ENCODE results near the gene CATSPER4. TPM values are rescaled to one million over a fixed set of nuclear protein-coding genes. Genes with fewer than 3 reads are reported as not detected.

The CATSPER4 gene
- total RNA-seq, 3 donors from 2014 or later (not counting 1 experiment from before 2014, with no cell fraction given) = not detected

DNA sequence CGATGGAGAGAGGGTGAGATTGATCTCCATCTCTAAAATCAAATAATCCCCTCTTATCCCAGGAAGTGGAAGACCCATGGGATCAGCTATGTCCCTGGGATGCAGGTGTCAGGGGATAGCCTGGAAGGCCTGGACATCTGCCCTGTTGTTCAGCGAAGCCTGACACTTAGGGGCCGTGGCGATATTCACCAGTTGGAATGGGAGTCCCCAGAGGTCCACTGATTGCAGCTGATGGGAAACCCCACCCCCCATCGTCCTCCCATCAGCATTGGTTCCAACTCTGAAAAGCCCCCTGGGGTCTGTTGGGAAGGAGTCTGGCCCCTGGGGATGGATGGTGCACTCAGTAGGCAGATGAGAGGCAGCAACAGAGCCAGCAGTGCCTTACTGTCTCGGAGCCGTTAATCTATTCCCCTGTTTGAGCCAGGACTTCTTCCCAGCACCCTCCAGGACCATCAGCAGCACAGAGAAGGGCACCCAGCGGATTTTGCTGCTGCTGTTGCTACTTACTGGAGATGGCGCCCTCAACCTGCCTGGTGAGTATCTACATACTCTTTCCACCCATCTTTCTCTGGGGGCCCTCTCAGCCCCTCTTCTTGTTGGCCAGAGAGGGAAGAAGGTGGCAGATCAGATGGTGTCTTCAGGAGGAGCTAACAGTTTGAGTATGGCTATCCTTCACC is 13.4 kb downstream of the CATSPER4 start:
- 92% methylated on average over 6 of the region's 9 CpGs for WGBS (ENCODE audit: insufficient coverage)
- Mint-ChIP-seq H3K4me3 (no peak overlapping the region), H3K27me3 (ENCODE audit: low read depth in 2 of 2) (peaks cover 0 to 7% of the 10 kb centered on the region in 2 donors), H3K9me3 (no peaks in the 10 kb centered on the region), H3K36me3 (no peaks in the 10 kb centered on the region), H3K27ac (no peak overlapping the region), H3K4me1 (peaks cover 6 to 8% of the 10 kb centered on the region in 2 donors)
- TF ChIP-seq, protein P1, sequence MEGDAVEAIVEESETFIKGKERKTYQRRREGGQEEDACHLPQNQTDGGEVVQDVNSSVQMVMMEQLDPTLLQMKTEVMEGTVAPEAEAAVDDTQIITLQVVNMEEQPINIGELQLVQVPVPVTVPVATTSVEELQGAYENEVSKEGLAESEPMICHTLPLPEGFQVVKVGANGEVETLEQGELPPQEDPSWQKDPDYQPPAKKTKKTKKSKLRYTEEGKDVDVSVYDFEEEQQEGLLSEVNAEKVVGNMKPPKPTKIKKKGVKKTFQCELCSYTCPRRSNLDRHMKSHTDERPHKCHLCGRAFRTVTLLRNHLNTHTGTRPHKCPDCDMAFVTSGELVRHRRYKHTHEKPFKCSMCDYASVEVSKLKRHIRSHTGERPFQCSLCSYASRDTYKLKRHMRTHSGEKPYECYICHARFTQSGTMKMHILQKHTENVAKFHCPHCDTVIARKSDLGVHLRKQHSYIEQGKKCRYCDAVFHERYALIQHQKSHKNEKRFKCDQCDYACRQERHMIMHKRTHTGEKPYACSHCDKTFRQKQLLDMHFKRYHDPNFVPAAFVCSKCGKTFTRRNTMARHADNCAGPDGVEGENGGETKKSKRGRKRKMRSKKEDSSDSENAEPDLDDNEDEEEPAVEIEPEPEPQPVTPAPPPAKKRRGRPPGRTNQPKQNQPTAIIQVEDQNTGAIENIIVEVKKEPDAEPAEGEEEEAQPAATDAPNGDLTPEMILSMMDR (IDR thresholded peaks at IDR 0.05) = no peak
- no peak overlapping the region for H3K4me3 ChIP-seq (ENCODE audit: low read length)
- intact Hi-C loops (cut with micrococcal nuclease) = no loop called here
- ATAC-seq (no peak), DNase-seq (no peak)
- peaks cover 8% of the 10 kb centered on the region for H3K4me1 ChIP-seq (ENCODE audit: control insufficient read depth, insufficient read depth, low read length)
- no peaks in the 10 kb centered on the region for H3K27me3 ChIP-seq (ENCODE audit: control insufficient read depth, insufficient read depth, low read length)
- no peaks in the 10 kb centered on the region for H3K36me3 ChIP-seq (ENCODE audit: control insufficient read depth, insufficient read depth, low read length)
- no peak overlapping the region for H3K27ac ChIP-seq (ENCODE audit: low read length)
- H3K9me3 ChIP-seq (ENCODE audit: control insufficient read depth, insufficient read depth, low read length) = no peaks in the 10 kb centered on the region

DNA sequence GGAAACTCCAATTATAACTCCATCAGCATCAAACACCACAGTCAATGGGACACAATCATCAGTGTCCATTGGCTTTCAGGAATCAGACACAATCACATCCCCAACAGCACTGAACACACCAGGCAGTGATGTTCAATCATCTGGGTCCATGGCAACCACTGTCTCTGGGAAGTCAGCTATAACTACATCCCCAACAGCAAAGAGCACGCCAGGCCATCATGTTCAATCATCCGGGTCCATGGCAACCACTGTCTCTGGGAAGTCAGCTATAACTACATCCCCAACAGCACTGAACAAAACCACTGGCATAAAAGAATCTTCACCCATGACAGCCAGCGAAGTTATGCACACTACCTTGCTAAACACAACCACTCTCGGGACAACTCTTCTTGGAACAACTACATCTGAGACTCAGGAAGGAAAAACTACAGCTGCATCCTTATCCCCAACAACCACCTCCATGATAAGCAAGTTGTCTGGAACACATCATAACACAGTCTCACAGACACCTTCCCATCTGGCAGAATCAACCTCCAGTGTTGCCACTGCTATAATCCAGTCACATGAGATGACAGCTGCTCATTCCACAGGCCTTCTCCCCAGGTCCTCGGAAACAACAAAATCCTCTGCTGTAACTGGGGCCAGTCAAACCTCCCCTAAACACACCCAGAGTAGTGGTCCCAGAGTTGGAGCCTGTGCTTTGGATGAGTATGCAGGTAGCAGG is 19.9 kb downstream of the CATSPER4 start:
- intact Hi-C loops (cut with micrococcal nuclease) = no loop called here
- no peak overlapping the region for H3K4me3 ChIP-seq (ENCODE audit: low read length)
- no peaks in the 10 kb centered on the region for H3K36me3 ChIP-seq (ENCODE audit: control insufficient read depth, insufficient read depth, low read length)
- no peak for DNase-seq
- Mint-ChIP-seq H3K9me3 (no peaks in the 10 kb centered on the region), H3K27me3 (ENCODE audit: low read depth in 2 of 2) (peaks cover 7 to 13% of the 10 kb centered on the region in 2 donors), H3K4me3 (no peak overlapping the region), H3K27ac (no peak overlapping the region), H3K4me1 (no peaks in the 10 kb centered on the region), H3K36me3 (no peaks in the 10 kb centered on the region)
- no peaks in the 10 kb centered on the region for H3K4me1 ChIP-seq (ENCODE audit: control insufficient read depth, insufficient read depth, low read length)
- no peaks in the 10 kb centered on the region for H3K9me3 ChIP-seq (ENCODE audit: control insufficient read depth, insufficient read depth, low read length)
- TF ChIP-seq, protein P1 (IDR thresholded peaks at IDR 0.05) = no peak
- H3K27me3 ChIP-seq (ENCODE audit: control insufficient read depth, insufficient read depth, low read length) = no peaks in the 10 kb centered on the region
- WGBS (ENCODE audit: insufficient coverage) = 85% methylated on average over 4 of the region's 5 CpGs
- no peak overlapping the region for H3K27ac ChIP-seq (ENCODE audit: low read length)
- no peak for ATAC-seq

DNA sequence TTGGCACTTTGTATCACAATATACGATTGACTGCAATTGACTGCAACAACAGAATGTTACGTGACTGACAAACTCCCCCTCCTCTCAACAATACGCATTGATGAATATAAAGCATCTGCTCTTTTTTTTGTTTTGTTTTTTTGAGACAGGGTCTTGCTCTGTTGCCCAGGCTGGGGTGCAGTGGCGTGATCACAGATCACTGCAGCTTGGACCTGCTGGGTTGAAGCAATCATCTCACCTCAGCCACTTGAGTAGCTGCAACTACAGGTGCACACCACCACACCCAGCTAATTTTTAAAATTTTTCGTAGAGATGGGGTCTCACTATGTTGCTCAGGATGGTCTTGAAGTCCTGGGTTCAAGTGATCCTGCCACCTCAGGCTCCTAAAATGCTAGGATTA is 22.3 kb downstream of the CATSPER4 start:
- Mint-ChIP-seq H3K27ac (no peak overlapping the region), H3K36me3 (no peaks in the 10 kb centered on the region), H3K4me3 (no peak overlapping the region), H3K27me3 (ENCODE audit: low read depth in 2 of 2) (peaks cover 7 to 13% of the 10 kb centered on the region in 2 donors), H3K9me3 (no peaks in the 10 kb centered on the region), H3K4me1 (no peaks in the 10 kb centered on the region)
- DNase-seq (no peak), ATAC-seq (no peak)
- Histone ChIP-seq H3K27ac (ENCODE audit: low read length) (no peak overlapping the region), H3K4me1 (ENCODE audit: control insufficient read depth, insufficient read depth, low read length) (no peaks in the 10 kb centered on the region), H3K9me3 (ENCODE audit: control insufficient read depth, insufficient read depth, low read length) (no peaks in the 10 kb centered on the region), H3K27me3 (ENCODE audit: control insufficient read depth, insufficient read depth, low read length) (no peaks in the 10 kb centered on the region), H3K4me3 (ENCODE audit: low read length) (no peak overlapping the region), H3K36me3 (ENCODE audit: control insufficient read depth, insufficient read depth, low read length) (no peaks in the 10 kb centered on the region)
- intact Hi-C loops (cut with micrococcal nuclease) = no loop called here
- TF ChIP-seq, protein P1 (IDR thresholded peaks at IDR 0.05) = no peak
- WGBS (ENCODE audit: insufficient coverage) = 96% methylated on average over 4 of the region's 5 CpGs
